Measurements from ENCODE around the gene STYXL2. TPM values are rescaled to one million over a fixed set of nuclear protein-coding genes. Genes with fewer than 3 reads are reported as not detected.

STYXL2 gene
- total and polyA plus RNA-seq, 2 of the 8 experiments (the other 6 are each of a cell fraction or from before 2014, with no cell fraction given) = 0.09 to 0.22 TPM

- Histone ChIP-seq H2BK120ac (replicated peaks; ENCODE audit: low read depth, low read length) (no peak overlapping the region), H3K27me3 (replicated peaks in 1 of 4; ENCODE audit: control insufficient read depth in 3 of 4, extremely low read depth in 1 of 4, insufficient read depth in 3 of 4, low read length in 3 of 4) (no peaks in the 10 kb centered on the region; a peak in 1 of 7 replicates), H3K23me2 (ENCODE audit: low read depth, low read length) (no peaks in the 10 kb centered on the region; the same call in 1 of the 2 replicates), H3K79me2 (ENCODE audit: control insufficient read depth in 1 of 2, insufficient read depth in 2 of 2, low read length in 2 of 2) (no peaks in the 10 kb centered on the region), H3K4me2 (ENCODE audit: insufficient read depth in 1 of 2, low read depth in 2 of 2, low read length in 2 of 2) (no peak overlapping the region), H3K56ac (replicated peaks; ENCODE audit: insufficient read length, low read depth, low read length) (no peak overlapping the region), H3K4ac (replicated peaks; ENCODE audit: insufficient read length, low read depth, low read length) (no peak overlapping the region), H2BK15ac (ENCODE audit: low read length) (no peak overlapping the region), H3K79me1 (ENCODE audit: low read depth, low read length) (no peaks in the 10 kb centered on the region), H3K4me1 (replicated peaks in 1 of 4; ENCODE audit: control insufficient read depth in 3 of 4, insufficient read depth in 4 of 4, low read length in 3 of 4) (peaks cover 0 to 4% (median 0%) of the 10 kb centered on the region in 4 experiments; a peak in 3 of 7 replicates), H3K14ac (ENCODE audit: insufficient read length) (no peak overlapping the region), H3K36me3 (ENCODE audit: control insufficient read depth in 2 of 4, insufficient read depth in 4 of 4, low read length in 3 of 4) (no peaks in the 10 kb centered on the region), H3K27ac (ENCODE audit: low read depth, low read length) (no peak overlapping the region), H2AFZ (ENCODE audit: low read length) (no peak overlapping the region), H4K8ac (ENCODE audit: extremely low read depth, insufficient read depth, low read length) (no peak overlapping the region), H4K5ac (ENCODE audit: insufficient read length, low read depth, low read length) (no peak overlapping the region), H2BK12ac (ENCODE audit: low read depth, low read length) (no peak overlapping the region), H2BK20ac (ENCODE audit: low read length) (no peak overlapping the region), H2BK5ac (ENCODE audit: low read depth, low read length) (no peak overlapping the region), H4K91ac (replicated peaks; ENCODE audit: insufficient read length, low read length) (no peak overlapping the region), H4K20me1 (replicated peaks in 1 of 2; ENCODE audit: control insufficient read depth in 1 of 2, insufficient read depth in 2 of 2, low read length in 2 of 2) (no peaks in the 10 kb centered on the region), H3K18ac (ENCODE audit: extremely low read depth, low read length) (no peak overlapping the region), H3K4me3 (ENCODE audit: extremely low read depth in 1 of 4, insufficient read depth in 2 of 4, low read depth in 3 of 4, low read length in 4 of 4) (no peak overlapping the region), H3K9me3 (ENCODE audit: insufficient read depth in 2 of 2, low read depth in 1 of 2, low read length in 1 of 2) (peaks cover 0 to 4% of the 10 kb centered on the region in 2 experiments; a peak in 2 of 4 replicates), H3K23ac (ENCODE audit: insufficient read length) (no peak overlapping the region), H2AK5ac (ENCODE audit: low read depth, low read length) (no peak overlapping the region), H3K9ac (replicated peaks in 1 of 4; ENCODE audit: extremely low read depth in 1 of 4, low read depth in 3 of 4, low read length in 3 of 4) (no peak overlapping the region)
- FAIRE-seq (no peak), DNase-seq (ENCODE audit: low read depth in 1 of 2, low spot score in 2 of 2) (no peak)
- CTCF ChIA-PET (ENCODE audit: partially characterized antibody) = interaction anchor here (0.9 to 1.6 kb wide), 4 partner anchors 19 to 40 kb away, joined by 3 to 7 read pairs (median 4); no protein-coding TSS in a partner anchor
- POLR2A ChIA-PET (ENCODE audit: partially characterized antibody) = interaction anchor here (0.7 kb wide), 1 partner anchor 19 kb away, joined by 3 read pairs; no protein-coding TSS in a partner anchor
- TF ChIP-seq GABPA (IDR thresholded peaks at IDR 0.05; ENCODE audit: borderline replicate concordance, insufficient read depth, low read length) = no peak
- TF ChIP-seq, protein P1, sequence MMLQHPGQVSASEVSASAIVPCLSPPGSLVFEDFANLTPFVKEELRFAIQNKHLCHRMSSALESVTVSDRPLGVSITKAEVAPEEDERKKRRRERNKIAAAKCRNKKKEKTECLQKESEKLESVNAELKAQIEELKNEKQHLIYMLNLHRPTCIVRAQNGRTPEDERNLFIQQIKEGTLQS (IDR thresholded peaks at IDR 0.05; ENCODE audit: insufficient read depth, low read depth, low read length) = no peak
- TF ChIP-seq KDM5A (IDR thresholded peaks at IDR 0.05; ENCODE audit: low read length) = no peak
- TF ChIP-seq ZNF274 (IDR thresholded peaks at IDR 0.05; ENCODE audit: borderline replicate concordance, extremely low read depth, low read length) = no peak
- no peak for TF ChIP-seq FOSL1 (IDR thresholded peaks at IDR 0.05; ENCODE audit: insufficient read depth, low read depth, low read length)
- no peak for TF ChIP-seq CBX5 (IDR thresholded peaks at IDR 0.05; ENCODE audit: low read depth, low read length)
- no peak for TF ChIP-seq CTBP2 (IDR thresholded peaks at IDR 0.05; ENCODE audit: borderline replicate concordance, insufficient read depth, insufficient read length, low read length)
- TF ChIP-seq BACH1 (IDR thresholded peaks at IDR 0.05; ENCODE audit: low read length) = no peak
- no peak for TF ChIP-seq ASH2L (IDR thresholded peaks at IDR 0.05; ENCODE audit: low read length)
Observed at GRCh38 chr1:167084757-167085156, 9.1 kb upstream of the STYXL2 start.
